Skeletal muscle cell (primary cell): ENCODE data around the gene ACAA2.
A peak's percentile ranks its signal among the peaks of the same experiment; 100 is the strongest.
"Not testable (repeated sequence)": the region's sequence is repeated elsewhere in the genome, so short reads cannot be mapped to it uniquely, and the experiment has no call there.

Source experiments
- DNase-seq: peaks from one replicate; pipeline ENCODE4 v3.0.0-alpha.2; 2010; ENCODE audit warnings: low read depth
- H3K4me3 ChIP-seq: 2 replicates; pipeline ENCODE4 v1.5.1; 2011; ENCODE audit warnings: low read depth, mild to moderate bottlenecking, control low read depth, low read length, moderate library complexity

The ACAA2 gene

DNA sequence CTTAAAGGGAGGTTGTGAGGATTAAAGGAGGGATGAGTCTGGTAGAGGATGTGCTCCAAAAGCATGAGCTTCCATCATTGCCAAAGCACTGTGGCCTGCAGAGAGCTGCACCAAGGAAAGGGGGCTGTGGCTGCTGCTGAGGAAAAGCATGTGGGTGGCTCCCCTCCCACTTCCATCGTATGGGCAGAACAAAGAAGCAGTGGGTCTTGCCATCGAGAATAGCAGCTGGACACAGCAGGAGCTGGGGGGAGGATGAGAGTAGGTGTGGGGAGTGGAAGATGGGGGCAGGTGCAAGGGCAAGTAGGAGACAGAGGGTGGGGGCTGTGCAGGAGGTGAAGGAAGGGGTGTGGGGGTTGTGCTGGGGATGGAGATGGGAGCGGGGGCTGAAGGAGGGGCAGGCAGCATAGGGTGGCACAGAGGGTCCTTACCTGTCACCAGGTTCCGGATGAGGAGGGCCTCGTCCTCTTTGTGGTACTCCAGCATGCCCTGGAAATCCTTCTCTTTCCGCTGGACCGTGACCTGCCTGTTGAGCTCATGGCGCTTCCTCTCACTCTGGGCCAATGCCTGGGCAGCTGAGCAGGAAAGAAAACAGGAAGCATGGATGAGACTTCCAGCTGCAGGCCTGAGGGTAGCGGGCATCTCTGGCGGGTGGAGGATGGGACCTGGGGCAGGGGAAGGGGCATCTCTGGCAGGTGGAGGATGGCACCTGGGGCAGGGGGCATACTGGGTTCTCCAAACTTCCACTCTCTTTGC is 33.6 kb upstream of the ACAA2 start:
- H3K4me3 ChIP-seq: no peak overlapping the region
- no peak for DNase-seq

- DNase-seq: no peak
- H3K4me3 ChIP-seq: no peak overlapping the region
These were observed 33.0 kb upstream of the ACAA2 start for GRCh38 chr18:49846361-49846662.

- DNase-seq: no peak
- no peak overlapping the region for H3K4me3 ChIP-seq
These were observed 32.5 kb upstream of the ACAA2 start for GRCh38 chr18:49845629-49846360.

DNA sequence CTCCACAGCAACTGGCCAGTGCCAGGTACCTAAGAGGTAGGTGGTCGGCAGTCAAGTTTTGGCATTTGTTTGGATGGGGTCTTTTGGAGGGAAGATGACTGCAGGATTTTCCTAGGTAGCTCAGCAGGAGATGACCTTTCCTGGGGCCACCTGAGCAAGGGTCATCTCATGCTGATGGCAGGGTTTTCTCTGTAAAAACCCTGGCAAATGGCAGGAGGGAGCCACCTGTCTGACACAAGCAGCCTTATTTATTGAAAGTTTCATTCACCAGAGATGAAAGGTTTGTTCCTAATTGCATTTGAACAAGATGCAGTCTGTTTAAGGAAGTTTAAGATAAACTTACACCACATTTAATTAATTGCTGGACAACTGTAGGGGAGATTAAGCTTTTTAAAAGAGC is 31.6 kb upstream of the ACAA2 start:
- no peak overlapping the region for H3K4me3 ChIP-seq
- DNase-seq: no peak

DNA sequence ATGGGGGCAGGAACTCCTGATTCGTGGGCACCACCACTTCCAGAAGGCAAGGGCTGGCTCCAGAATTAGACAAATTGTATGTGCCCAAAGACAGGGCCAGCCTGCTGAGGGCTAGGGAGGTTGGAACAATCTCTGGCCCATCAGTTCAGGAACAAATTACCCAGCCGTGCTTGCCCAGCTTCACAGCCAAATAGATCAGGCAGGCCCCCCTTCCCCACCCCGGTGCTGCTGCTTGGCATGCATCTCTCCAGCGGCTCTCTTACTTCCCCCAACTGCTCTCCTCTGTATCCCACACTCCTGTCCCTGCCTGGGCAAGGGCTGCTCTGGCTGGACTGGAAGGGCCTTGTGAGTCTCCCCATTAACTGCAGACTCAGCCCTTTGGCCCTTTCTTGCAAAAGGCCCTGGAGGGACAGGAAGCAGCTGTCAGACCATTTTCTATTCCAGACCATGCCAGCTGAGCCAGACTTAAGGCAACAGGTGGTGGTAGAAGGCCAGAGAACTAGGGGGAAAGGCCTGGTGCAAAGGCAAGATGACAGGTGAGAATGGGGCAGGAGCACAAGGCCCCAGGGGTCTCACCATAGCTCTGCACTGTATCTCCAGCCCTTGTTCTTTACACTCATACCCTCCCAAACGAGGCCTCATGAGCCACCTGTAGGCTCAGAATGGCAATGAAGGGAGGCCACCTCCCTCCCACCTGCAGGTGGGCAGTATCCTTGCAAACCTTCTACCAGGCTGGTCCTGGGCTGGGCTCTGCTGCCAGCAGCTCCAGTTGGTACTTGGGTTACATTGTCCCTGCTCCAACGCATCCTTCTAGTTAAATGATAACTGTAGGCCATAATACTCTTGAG is 30.7 kb upstream of the ACAA2 start:
- no peak overlapping the region for H3K4me3 ChIP-seq

DNA sequence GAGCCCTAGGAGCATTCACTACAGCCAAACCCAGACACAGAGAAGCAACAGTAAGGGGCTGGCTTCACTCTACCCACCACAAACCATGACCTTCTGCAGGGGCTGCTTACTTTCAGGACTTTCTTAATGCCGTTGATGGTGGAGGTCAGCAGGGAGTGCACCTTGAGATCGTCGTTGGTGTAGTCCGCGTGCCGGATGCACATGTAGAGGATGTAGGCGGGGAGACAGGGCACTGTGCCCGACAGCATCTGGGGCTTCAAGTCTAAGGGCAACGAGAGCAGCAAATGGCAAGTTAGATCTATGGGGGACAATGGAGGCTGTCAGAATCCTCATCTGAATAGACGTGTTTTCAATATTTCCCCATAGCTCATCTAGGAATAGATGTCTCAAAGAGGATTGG is 29.8 kb upstream of the ACAA2 start:
- no peak for DNase-seq
- H3K4me3 ChIP-seq: no peak overlapping the region

More for the DNA sequence above, 30.7 kb upstream of the ACAA2 start:
- DNase-seq: peak; percentile 31

DNA sequence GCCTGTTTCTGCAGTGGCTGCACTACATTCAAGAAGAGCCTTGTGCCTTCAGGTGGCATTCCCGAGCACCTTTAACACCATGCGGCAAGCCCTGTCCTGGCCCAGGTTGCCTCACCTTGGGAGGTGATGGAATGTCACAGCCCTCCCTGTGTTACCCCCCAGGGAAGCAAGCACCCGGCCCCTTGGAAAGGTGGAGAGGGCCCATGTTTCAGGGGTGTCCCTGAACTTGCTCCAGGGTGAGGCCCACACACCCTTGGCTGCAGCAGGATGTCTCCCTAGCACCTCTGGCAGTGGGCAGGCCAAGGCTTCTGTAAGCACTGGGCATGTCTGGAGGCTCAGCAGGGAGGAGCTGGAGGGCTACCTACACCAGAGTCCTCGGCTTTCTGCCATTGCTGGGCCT is 29.3 kb upstream of the ACAA2 start:
- H3K4me3 ChIP-seq: no peak overlapping the region
- DNase-seq: no peak

DNA sequence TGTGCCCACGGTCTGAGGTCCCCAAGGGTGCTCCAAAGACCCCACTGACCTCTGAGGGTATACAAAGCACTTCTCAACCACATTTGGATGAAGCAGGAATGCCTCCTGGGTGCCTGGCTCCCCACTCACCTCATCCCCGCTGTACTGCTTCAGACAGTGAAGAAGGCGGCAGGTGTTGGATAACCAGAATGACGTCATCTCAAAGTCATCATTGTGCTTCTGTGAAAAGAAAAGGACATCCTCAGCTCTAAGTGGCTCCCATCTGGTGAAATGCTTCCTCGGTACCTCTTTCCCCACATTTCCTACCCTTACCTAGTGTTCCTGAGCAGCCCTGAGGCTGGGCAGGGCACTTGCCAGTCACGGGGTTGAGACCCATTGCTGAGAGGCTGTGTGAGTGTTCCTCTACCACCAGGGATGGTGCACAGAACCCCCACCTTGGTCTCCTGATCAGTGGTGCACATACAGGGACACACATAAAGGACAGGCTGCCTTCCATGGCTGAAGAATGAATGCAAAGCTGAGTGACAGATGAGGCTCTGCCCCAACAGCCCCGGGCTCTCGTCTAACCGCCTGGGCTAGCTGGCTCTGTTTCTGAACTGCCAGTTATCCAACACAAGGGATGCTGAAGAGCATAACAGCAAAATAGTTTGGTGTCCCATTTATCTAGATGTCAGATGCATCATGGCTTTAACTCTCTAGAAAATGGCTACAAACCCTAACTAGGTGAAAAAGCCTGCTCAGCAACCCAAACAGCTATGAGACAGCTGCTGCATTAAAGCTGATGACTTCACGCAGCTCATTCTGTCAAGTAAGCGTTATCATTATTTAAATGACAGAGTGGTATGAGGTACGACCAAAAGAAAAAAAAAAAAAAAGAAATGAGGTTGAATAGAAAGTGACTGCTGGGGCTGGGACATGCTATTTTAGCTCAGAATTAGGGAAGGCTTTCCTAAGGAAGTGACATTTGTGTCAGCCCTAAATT is 28.2 kb upstream of the ACAA2 start:
- H3K4me3 ChIP-seq: no peak overlapping the region
- DNase-seq: no peak

DNA sequence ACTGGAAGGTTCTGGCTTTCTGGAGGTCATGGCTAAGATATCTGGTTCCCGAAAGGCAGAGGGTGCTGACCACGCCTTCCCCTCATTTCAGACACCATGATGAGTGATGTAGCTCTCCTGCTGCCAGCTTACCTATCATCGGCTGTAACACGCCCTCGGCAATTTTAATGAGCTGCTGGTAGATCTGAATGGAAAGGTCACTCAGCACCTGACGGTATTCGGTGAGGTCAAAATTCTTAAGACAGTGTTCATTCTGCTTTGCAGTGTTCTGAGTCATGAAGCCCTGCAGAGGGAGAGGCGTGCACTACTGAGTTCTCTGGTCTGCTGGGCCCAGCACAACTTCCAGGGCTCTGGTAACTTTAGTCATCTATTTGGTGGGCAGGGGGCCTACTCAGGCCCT is 25.7 kb upstream of the ACAA2 start:
- no peak overlapping the region for H3K4me3 ChIP-seq
- DNase-seq: no peak

GRCh38 chr18:49838381-49838780 is 25.0 kb upstream of the ACAA2 start:
- H3K4me3 ChIP-seq: no peak overlapping the region
- DNase-seq: no peak

- no peak overlapping the region for H3K4me3 ChIP-seq
- no peak for DNase-seq
These were observed 24.6 kb upstream of the ACAA2 start for GRCh38 chr18:49837889-49838288.

- DNase-seq, H3K4me3 ChIP-seq: not testable (repeated sequence)
These were observed 24.0 kb upstream of the ACAA2 start for GRCh38 chr18:49837316-49837835.

GRCh38 chr18:49835405-49835804 is 22.1 kb upstream of the ACAA2 start:
- no peak for DNase-seq
- no peak overlapping the region for H3K4me3 ChIP-seq

- no peak for DNase-seq
These were observed 20.9 kb upstream of the ACAA2 start for GRCh38 chr18:49834258-49834657.

DNA sequence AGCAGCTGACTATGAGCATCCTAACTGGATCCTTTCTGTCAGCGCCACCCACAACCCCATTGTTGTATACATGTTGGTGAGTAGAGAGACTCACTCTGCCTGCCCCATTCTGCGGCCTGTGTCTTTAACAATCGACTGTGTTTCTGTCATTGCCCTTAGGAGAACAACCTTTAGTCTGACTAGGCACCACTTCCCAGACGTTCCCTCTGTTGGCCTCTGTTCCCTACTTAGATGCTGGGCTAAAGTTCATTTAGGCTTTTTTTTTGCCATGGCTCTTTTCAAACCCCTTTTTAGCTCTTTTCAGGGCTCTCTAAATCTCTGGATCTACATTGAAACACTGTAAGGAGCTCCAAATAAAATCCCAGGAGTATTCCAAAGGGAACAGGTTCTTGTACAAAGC is 20.5 kb upstream of the ACAA2 start:
- H3K4me3 ChIP-seq: no peak overlapping the region
- no peak for DNase-seq

More at GRCh38 chr18:49834258-49834657, 20.9 kb upstream of the ACAA2 start:
- no peak overlapping the region for H3K4me3 ChIP-seq

DNA sequence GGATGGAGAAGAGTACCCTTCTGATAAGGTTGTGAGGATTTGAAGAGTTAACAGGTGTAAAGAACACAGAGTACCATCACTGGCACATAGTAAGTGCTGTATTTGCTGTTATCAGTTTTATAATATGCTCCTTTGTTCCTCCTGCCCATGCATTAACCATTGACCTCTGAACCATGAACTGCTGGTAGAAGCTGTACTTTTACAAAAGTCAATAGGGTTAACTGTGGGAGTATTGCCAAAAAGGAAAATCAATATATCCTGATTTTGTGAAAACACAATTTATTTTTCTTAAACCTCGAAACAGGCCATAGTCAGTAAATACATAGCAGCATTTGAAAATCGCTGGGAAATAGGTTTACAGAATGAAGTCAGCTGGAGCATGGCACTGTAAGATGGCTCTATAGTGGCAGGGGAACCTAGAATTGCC is 18.9 kb upstream of the ACAA2 start:
- DNase-seq: no peak
- H3K4me3 ChIP-seq: no peak overlapping the region

DNA sequence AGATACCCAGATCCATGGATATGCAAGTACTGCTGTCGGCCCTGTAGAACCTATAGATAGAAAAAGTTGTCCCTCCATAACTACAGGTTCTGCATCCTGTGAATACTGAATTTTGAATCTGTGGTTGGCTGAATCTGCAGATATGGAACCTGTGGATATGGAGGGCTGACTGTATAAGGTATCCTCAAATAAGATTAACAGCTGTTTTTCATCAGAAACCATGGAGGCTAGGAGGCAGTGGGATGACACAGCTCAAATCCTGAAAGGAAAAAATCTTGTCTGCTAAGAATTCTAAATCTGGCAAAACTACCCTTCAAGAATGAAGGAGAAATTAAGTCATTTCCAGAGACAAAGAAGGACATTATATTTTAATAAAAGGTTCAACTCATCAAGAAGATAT is 14.7 kb upstream of the ACAA2 start:
- no peak for DNase-seq
- no peak overlapping the region for H3K4me3 ChIP-seq

- H3K4me3 ChIP-seq: no peak overlapping the region
- DNase-seq: no peak
These were observed 6.7 kb upstream of the ACAA2 start for GRCh38 chr18:49819823-49820671.
